ENCODE measurements around the gene MSI2. TPM values are rescaled to one million over a fixed set of nuclear protein-coding genes. Genes with fewer than 3 reads are reported as not detected.
A peak's percentile ranks its signal among the peaks of the same experiment; 100 is the strongest.

MSI2 gene
- total and polyA plus RNA-seq, 5 donors: 43.9 to 113 (median 107) TPM

- Histone ChIP-seq H3K9me3 (ENCODE audit: control insufficient read depth, low read length) (no peaks in the 10 kb centered on the region), H3K27me3 (ENCODE audit: control insufficient read depth, insufficient read depth) (no peaks in the 10 kb centered on the region), H3K4me3 (ENCODE audit: low read length) (no peak overlapping the region), H3K4me1 (ENCODE audit: control insufficient read depth, insufficient read depth, low read length) (no peaks in the 10 kb centered on the region), H3K27ac (ENCODE audit: low read length) (no peak overlapping the region)
- no peak for DNase-seq
- ATAC-seq: no peak
- 82% methylated on average over 9 of the region's 9 CpGs for WGBS
- intact Hi-C loops (cut with DNase I): no loop called here
Observed at GRCh38 chr17:57501016-57501415, 244.7 kb downstream of the MSI2 start.

GRCh38 chr17:57502022-57502421 lies 245.7 kb downstream of the MSI2 start:
- Histone ChIP-seq H3K27me3 (ENCODE audit: control insufficient read depth, insufficient read depth) (no peaks in the 10 kb centered on the region), H3K4me3 (ENCODE audit: low read length) (no peak overlapping the region), H3K9me3 (ENCODE audit: control insufficient read depth, low read length) (no peaks in the 10 kb centered on the region), H3K4me1 (ENCODE audit: control insufficient read depth, insufficient read depth, low read length) (peaks cover 5% of the 10 kb centered on the region), H3K27ac (ENCODE audit: low read length) (no peak overlapping the region)
- intact Hi-C loops (cut with DNase I): no loop called here
- ATAC-seq (no peak), DNase-seq (no peak)
- WGBS: 97% methylated on average over 4 of the region's 4 CpGs

GRCh38 chr17:57502811-57503241 lies 246.5 kb downstream of the MSI2 start:
- intact Hi-C loops (cut with DNase I): no loop called here
- H3K9me3 ChIP-seq (ENCODE audit: control insufficient read depth, low read length): no peaks in the 10 kb centered on the region
- H3K27ac ChIP-seq (ENCODE audit: low read length): no peak overlapping the region
- no peak for DNase-seq
- H3K4me1 ChIP-seq (ENCODE audit: control insufficient read depth, insufficient read depth, low read length): peaks cover 6% of the 10 kb centered on the region
- ATAC-seq: no peak
- H3K27me3 ChIP-seq (ENCODE audit: control insufficient read depth, insufficient read depth): no peaks in the 10 kb centered on the region
- H3K4me3 ChIP-seq (ENCODE audit: low read length): no peak overlapping the region
- 88% methylated on average over 2 of the region's 2 CpGs for WGBS

- 96% methylated on average over 8 of the region's 8 CpGs for WGBS
- peaks cover 10% of the 10 kb centered on the region for H3K4me1 ChIP-seq (ENCODE audit: control insufficient read depth, insufficient read depth, low read length)
- intact Hi-C loops (cut with DNase I): no loop called here
- H3K27ac ChIP-seq (ENCODE audit: low read length): no peak overlapping the region
- ATAC-seq (no peak), DNase-seq (no peak)
- H3K4me3 ChIP-seq (ENCODE audit: low read length): no peak overlapping the region
- no peaks in the 10 kb centered on the region for H3K9me3 ChIP-seq (ENCODE audit: control insufficient read depth, low read length)
- H3K27me3 ChIP-seq (ENCODE audit: control insufficient read depth, insufficient read depth): no peaks in the 10 kb centered on the region
Observed at GRCh38 chr17:57504208-57504607, 247.9 kb downstream of the MSI2 start.

- no peaks in the 10 kb centered on the region for H3K27me3 ChIP-seq (ENCODE audit: control insufficient read depth, insufficient read depth)
- H3K9me3 ChIP-seq (ENCODE audit: control insufficient read depth, low read length): no peaks in the 10 kb centered on the region
- WGBS: 68% methylated on average over 21 of the region's 21 CpGs
- intact Hi-C loops (cut with DNase I): no loop called here
- ATAC-seq: peak in 1 of 2 donors; percentile 6
- H3K4me3 ChIP-seq (ENCODE audit: low read length): no peak overlapping the region
- no peak for DNase-seq
- H3K4me1 ChIP-seq (ENCODE audit: control insufficient read depth, insufficient read depth, low read length): peaks cover 10% of the 10 kb centered on the region
- no peak overlapping the region for H3K27ac ChIP-seq (ENCODE audit: low read length)
Observed at GRCh38 chr17:57505841-57506773, 249.8 kb downstream of the MSI2 start.

- 59% methylated on average over 1 of the region's 1 CpG for WGBS
- Histone ChIP-seq H3K9me3 (ENCODE audit: control insufficient read depth, low read length) (no peaks in the 10 kb centered on the region), H3K27ac (ENCODE audit: low read length) (no peak overlapping the region), H3K27me3 (ENCODE audit: control insufficient read depth, insufficient read depth) (no peaks in the 10 kb centered on the region), H3K4me3 (ENCODE audit: low read length) (no peak overlapping the region), H3K4me1 (ENCODE audit: control insufficient read depth, insufficient read depth, low read length) (peaks cover 10% of the 10 kb centered on the region)
- intact Hi-C loops (cut with DNase I): no loop called here
- DNase-seq (no peak), ATAC-seq (peak in 1 of 2 donors; percentile 19)
Observed at GRCh38 chr17:57506774-57507127, 250.4 kb downstream of the MSI2 start.

GRCh38 chr17:57507828-57508227 lies 251.5 kb downstream of the MSI2 start:
- H3K4me1 ChIP-seq (ENCODE audit: control insufficient read depth, insufficient read depth, low read length): peaks cover 10% of the 10 kb centered on the region
- 61% methylated on average over 8 of the region's 8 CpGs for WGBS
- DNase-seq (no peak), ATAC-seq (peak; percentile 9 to 23)
- H3K27me3 ChIP-seq (ENCODE audit: control insufficient read depth, insufficient read depth): no peaks in the 10 kb centered on the region
- H3K9me3 ChIP-seq (ENCODE audit: control insufficient read depth, low read length): no peaks in the 10 kb centered on the region
- intact Hi-C loops (cut with DNase I): no loop called here
- no peak overlapping the region for H3K4me3 ChIP-seq (ENCODE audit: low read length)
- peak overlapping the region; percentile 19 for H3K27ac ChIP-seq (ENCODE audit: low read length)

GRCh38 chr17:57508671-57509070 lies 252.3 kb downstream of the MSI2 start:
- Histone ChIP-seq H3K4me3 (ENCODE audit: low read length) (no peak overlapping the region), H3K4me1 (ENCODE audit: control insufficient read depth, insufficient read depth, low read length) (peaks cover 10% of the 10 kb centered on the region), H3K27ac (ENCODE audit: low read length) (no peak overlapping the region), H3K27me3 (ENCODE audit: control insufficient read depth, insufficient read depth) (no peaks in the 10 kb centered on the region), H3K9me3 (ENCODE audit: control insufficient read depth, low read length) (no peaks in the 10 kb centered on the region)
- intact Hi-C loops (cut with DNase I): no loop called here
- DNase-seq (no peak), ATAC-seq (no peak)
- 90% methylated on average over 10 of the region's 10 CpGs for WGBS

GRCh38 chr17:57511475-57512123 lies 255.3 kb downstream of the MSI2 start:
- peaks cover 7% of the 10 kb centered on the region for H3K4me1 ChIP-seq (ENCODE audit: control insufficient read depth, insufficient read depth, low read length)
- DNase-seq (no peak), ATAC-seq (no peak)
- H3K4me3 ChIP-seq (ENCODE audit: low read length): no peak overlapping the region
- no peak overlapping the region for H3K27ac ChIP-seq (ENCODE audit: low read length)
- WGBS: 93% methylated on average over 14 of the region's 14 CpGs
- intact Hi-C loops (cut with DNase I): no loop called here
- no peaks in the 10 kb centered on the region for H3K27me3 ChIP-seq (ENCODE audit: control insufficient read depth, insufficient read depth)
- H3K9me3 ChIP-seq (ENCODE audit: control insufficient read depth, low read length): no peaks in the 10 kb centered on the region

- WGBS: 90% methylated on average over 3 of the region's 3 CpGs
- Histone ChIP-seq H3K27ac (ENCODE audit: low read length) (no peak overlapping the region), H3K9me3 (ENCODE audit: control insufficient read depth, low read length) (no peaks in the 10 kb centered on the region), H3K4me3 (ENCODE audit: low read length) (no peak overlapping the region), H3K27me3 (ENCODE audit: control insufficient read depth, insufficient read depth) (no peaks in the 10 kb centered on the region), H3K4me1 (ENCODE audit: control insufficient read depth, insufficient read depth, low read length) (peaks cover 5% of the 10 kb centered on the region)
- DNase-seq (no peak), ATAC-seq (no peak)
- intact Hi-C loops (cut with DNase I): no loop called here
Observed at GRCh38 chr17:57512258-57512657, 255.9 kb downstream of the MSI2 start.

- Histone ChIP-seq H3K4me1 (ENCODE audit: control insufficient read depth, insufficient read depth, low read length) (peaks cover 10% of the 10 kb centered on the region), H3K27ac (ENCODE audit: low read length) (no peak overlapping the region), H3K27me3 (ENCODE audit: control insufficient read depth, insufficient read depth) (no peaks in the 10 kb centered on the region), H3K9me3 (ENCODE audit: control insufficient read depth, low read length) (no peaks in the 10 kb centered on the region), H3K4me3 (ENCODE audit: low read length) (no peak overlapping the region)
- ATAC-seq (no peak), DNase-seq (no peak)
- 96% methylated on average over 3 of the region's 3 CpGs for WGBS
- intact Hi-C loops (cut with DNase I): no loop called here
Observed at GRCh38 chr17:57512691-57513090, 256.4 kb downstream of the MSI2 start.
